ENCODE measurements around the gene DOCK2. TPM values are rescaled to one million over a fixed set of nuclear protein-coding genes. Genes with fewer than 3 reads are reported as not detected.

DOCK2 gene
- total and polyA plus RNA-seq, 3 donors from 2014 or later, result 6.8 to 8.9 (median 7.3) TPM

DNA sequence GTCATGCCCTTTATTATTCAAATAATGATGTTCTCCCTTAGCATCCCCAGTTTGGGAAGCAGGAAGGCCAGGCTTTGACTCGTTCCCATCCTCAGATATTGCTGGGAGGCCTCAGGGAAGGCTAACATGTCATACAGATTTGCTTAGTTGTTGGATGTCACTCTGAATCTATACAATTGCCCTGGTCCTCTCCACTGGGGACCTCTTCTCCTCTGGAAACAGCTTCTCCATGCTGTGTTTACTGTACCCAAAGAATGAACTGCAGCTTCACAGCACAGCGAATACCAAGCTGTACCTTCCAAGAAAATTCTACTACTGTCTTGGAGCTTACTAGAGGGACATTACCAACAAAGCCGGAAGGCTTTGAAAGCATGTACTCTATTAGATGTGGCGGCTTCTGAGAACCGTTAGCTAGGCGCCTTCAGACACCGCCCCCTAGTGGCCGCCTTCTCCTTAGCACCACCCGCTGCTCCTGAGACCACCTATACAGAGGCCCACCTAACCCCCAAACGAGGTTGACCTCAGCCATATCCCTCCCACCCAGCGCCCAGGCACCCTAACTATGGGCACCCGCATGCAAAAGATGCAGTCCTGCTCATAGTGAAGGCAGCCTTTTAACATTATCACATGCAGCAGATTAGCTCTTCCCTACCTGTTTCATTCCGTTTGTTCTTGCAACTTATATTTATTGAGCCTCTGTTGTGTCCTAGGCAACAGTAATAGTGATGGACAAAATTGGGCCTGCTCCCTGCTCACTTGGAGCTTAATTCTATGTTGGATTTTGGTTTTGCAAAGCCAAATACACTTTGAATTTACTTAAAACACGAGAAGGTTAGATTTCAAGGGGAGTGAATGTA, 433.7 kb downstream of the DOCK2 start:
- DNase-seq, result peak; percentile 78

GRCh38 chr5:170071748-170072147, 434.7 kb downstream of the DOCK2 start:
- intact Hi-C loops (cut with DNase I; ENCODE audit: low total_unique reads), result no loop called here
- no peak for TF ChIP-seq POLR2A (IDR thresholded peaks at IDR 0.05)
- TF ChIP-seq CTCF (IDR thresholded peaks at IDR 0.05), result no peak
- 94 to 97% methylated on average over 2 of the region's 2 CpGs for WGBS, 2 donors
- H3K27me3 ChIP-seq, result no peaks in the 10 kb centered on the region
- H3K27ac ChIP-seq, result no peak overlapping the region
- no peaks in the 10 kb centered on the region for H3K9me3 ChIP-seq
- no peak for DNase-seq
- no peaks in the 10 kb centered on the region for H3K36me3 ChIP-seq (ENCODE audit: low read depth, missing control alignments)
- H3K4me1 ChIP-seq, result no peaks in the 10 kb centered on the region
- H3K4me3 ChIP-seq, result no peak overlapping the region

More for the DNA sequence above, 433.7 kb downstream of the DOCK2 start:
- intact Hi-C loops (cut with DNase I; ENCODE audit: low total_unique reads), result no loop called here
- H3K4me1 ChIP-seq, result no peaks in the 10 kb centered on the region
- no peak overlapping the region for H3K4me3 ChIP-seq
- H3K27ac ChIP-seq, result no peak overlapping the region
- H3K27me3 ChIP-seq, result no peaks in the 10 kb centered on the region
- 49% methylated on average over 11 to 14 of the region's 14 CpGs for WGBS, 2 donors
- no peaks in the 10 kb centered on the region for H3K36me3 ChIP-seq (ENCODE audit: low read depth, missing control alignments)
- H3K9me3 ChIP-seq, result no peaks in the 10 kb centered on the region
- TF ChIP-seq CTCF (IDR thresholded peaks at IDR 0.05) (peak; percentile 28 to 84 (median 29)), POLR2A (IDR thresholded peaks at IDR 0.05) (no peak)

- intact Hi-C loops (cut with DNase I; ENCODE audit: low total_unique reads), result no loop called here
- WGBS, 2 donors, result 91 to 93% methylated on average over 7 of the region's 7 CpGs
- no peak for DNase-seq
- no peaks in the 10 kb centered on the region for H3K9me3 ChIP-seq
- H3K36me3 ChIP-seq (ENCODE audit: low read depth, missing control alignments), result no peaks in the 10 kb centered on the region
- no peaks in the 10 kb centered on the region for H3K27me3 ChIP-seq
- H3K4me1 ChIP-seq, result no peaks in the 10 kb centered on the region
- H3K4me3 ChIP-seq, result no peak overlapping the region
- TF ChIP-seq POLR2A (IDR thresholded peaks at IDR 0.05) (no peak), CTCF (IDR thresholded peaks at IDR 0.05) (no peak)
- H3K27ac ChIP-seq, result no peak overlapping the region
Observed at GRCh38 chr5:170075696-170076095, 438.6 kb downstream of the DOCK2 start.

GRCh38 chr5:170076211-170076610, 439.1 kb downstream of the DOCK2 start:
- intact Hi-C loops (cut with DNase I; ENCODE audit: low total_unique reads), result no loop called here
- H3K36me3 ChIP-seq (ENCODE audit: low read depth, missing control alignments), result no peaks in the 10 kb centered on the region
- TF ChIP-seq POLR2A (IDR thresholded peaks at IDR 0.05), result no peak
- TF ChIP-seq CTCF (IDR thresholded peaks at IDR 0.05), result no peak
- no peaks in the 10 kb centered on the region for H3K27me3 ChIP-seq
- no peaks in the 10 kb centered on the region for H3K4me1 ChIP-seq
- no peak overlapping the region for H3K27ac ChIP-seq
- H3K4me3 ChIP-seq, result no peak overlapping the region
- WGBS, 2 donors, result 81 to 100% methylated on average over 1 of the region's 1 CpG
- DNase-seq, result no peak
- H3K9me3 ChIP-seq, result no peaks in the 10 kb centered on the region

DNA sequence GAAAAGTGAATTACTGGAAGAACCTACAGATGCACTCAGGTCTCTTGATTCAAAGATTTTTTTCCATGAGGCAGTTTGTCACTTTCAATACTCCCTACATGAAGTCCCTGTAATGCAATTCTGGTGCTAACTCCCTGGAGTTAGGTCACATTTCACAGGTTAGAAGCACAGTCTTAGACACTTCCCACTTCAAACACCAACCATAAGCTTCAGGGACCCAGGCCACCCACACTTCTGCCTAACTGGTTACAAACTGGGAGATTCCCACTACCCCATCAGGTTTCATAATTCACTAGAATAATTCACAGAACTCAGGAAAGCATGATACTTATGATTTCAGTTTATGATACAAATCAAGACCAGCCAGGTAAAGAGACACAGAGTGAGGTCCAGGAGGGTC, 439.7 kb downstream of the DOCK2 start:
- no peak for TF ChIP-seq CTCF (IDR thresholded peaks at IDR 0.05)
- TF ChIP-seq POLR2A (IDR thresholded peaks at IDR 0.05), result no peak
- Histone ChIP-seq H3K4me1 (no peaks in the 10 kb centered on the region), H3K9me3 (no peaks in the 10 kb centered on the region), H3K36me3 (ENCODE audit: low read depth, missing control alignments) (no peaks in the 10 kb centered on the region), H3K4me3 (no peak overlapping the region), H3K27me3 (no peaks in the 10 kb centered on the region), H3K27ac (no peak overlapping the region)
- intact Hi-C loops (cut with DNase I; ENCODE audit: low total_unique reads), result no loop called here
- no peak for DNase-seq
